Measurements from ENCODE around the gene ZC3H13. TPM values are rescaled to one million over a fixed set of nuclear protein-coding genes. Genes with fewer than 3 reads are reported as not detected.

Gene ZC3H13
- total RNA-seq, 1 experiment from 2014 or later = 9.5 TPM

DNA sequence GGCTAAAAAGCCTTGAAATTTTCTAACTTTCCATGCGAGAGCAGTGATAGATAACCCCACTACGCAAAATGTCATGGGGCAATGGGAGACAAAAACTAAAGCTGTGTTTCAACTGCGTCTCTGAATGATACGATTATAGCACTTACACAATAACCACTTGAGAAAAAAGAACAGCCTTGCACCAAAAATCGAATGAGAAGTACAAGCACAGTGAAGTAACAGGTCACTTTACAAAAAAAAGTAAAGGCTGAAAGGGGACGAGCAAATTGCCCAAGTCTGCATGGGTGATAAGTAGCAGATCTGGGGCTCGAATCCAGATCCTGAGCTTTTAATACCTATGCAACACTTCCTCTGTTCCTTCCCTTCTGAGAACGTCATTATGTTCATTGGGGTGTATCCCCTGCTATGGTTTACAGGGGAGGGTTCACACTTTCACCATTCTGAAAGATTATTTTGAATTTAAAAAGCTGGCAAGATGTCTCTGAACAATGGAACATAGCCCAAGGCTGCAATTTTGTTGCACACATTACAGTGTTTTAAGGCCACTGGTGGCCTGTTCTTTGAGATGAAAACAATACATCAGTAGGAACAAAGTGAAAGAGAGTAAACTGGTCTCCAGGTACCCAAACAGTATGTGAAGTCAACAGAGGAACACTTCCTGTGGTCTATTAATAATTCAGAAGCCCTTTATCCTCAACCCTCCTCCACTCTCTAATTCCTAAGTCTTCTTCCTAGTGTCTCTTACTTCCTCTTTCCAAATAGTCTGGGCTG is 49.1 kb upstream of the ZC3H13 start:
- no peaks in the 10 kb centered on the region for H4K20me1 ChIP-seq (ENCODE audit: low read length)
- H3F3A ChIP-seq (ENCODE audit: low read length, unreplicated experiment) = no peaks in the 10 kb centered on the region
- no peaks in the 10 kb centered on the region for H3K79me2 ChIP-seq (ENCODE audit: low read length)
- H3K9me2 ChIP-seq (replicated peaks; ENCODE audit: low read length) = no peaks in the 10 kb centered on the region
- ATAC-seq (no peak; the same call in 1 of the 2 replicates), DNase-seq (no peak)
- no peak overlapping the region for H3K9ac ChIP-seq (ENCODE audit: low read length)
- H3K4me1 ChIP-seq (ENCODE audit: insufficient read depth, low read length) = no peaks in the 10 kb centered on the region
- peaks cover 4% of the 10 kb centered on the region; the same call in 1 of the 2 replicates for H3K27me3 ChIP-seq (ENCODE audit: low read length)
- CTCF ChIA-PET = no interaction called here
- no peaks in the 10 kb centered on the region for H3K9me3 ChIP-seq (ENCODE audit: low read length)
- POLR2A ChIA-PET (ENCODE audit: unreplicated experiment) = no interaction called here
- no peaks in the 10 kb centered on the region for H3K36me3 ChIP-seq (ENCODE audit: low read depth, low read length)
- H3K4me2 ChIP-seq (ENCODE audit: low read length) = no peak overlapping the region
- BruUV-seq (replicated peaks) = no TSS peak
- intact Hi-C loops (cut with micrococcal nuclease) = no loop called here
- no peak overlapping the region for H2AFZ ChIP-seq (ENCODE audit: low read length)
- H3K27ac ChIP-seq (ENCODE audit: low read length) = no peak overlapping the region
- TF ChIP-seq EZH2 (IDR thresholded peaks at IDR 0.05; ENCODE audit: low read length, unreplicated experiment) = no peak
- TF ChIP-seq, protein P1, sequence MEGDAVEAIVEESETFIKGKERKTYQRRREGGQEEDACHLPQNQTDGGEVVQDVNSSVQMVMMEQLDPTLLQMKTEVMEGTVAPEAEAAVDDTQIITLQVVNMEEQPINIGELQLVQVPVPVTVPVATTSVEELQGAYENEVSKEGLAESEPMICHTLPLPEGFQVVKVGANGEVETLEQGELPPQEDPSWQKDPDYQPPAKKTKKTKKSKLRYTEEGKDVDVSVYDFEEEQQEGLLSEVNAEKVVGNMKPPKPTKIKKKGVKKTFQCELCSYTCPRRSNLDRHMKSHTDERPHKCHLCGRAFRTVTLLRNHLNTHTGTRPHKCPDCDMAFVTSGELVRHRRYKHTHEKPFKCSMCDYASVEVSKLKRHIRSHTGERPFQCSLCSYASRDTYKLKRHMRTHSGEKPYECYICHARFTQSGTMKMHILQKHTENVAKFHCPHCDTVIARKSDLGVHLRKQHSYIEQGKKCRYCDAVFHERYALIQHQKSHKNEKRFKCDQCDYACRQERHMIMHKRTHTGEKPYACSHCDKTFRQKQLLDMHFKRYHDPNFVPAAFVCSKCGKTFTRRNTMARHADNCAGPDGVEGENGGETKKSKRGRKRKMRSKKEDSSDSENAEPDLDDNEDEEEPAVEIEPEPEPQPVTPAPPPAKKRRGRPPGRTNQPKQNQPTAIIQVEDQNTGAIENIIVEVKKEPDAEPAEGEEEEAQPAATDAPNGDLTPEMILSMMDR (conservative IDR thresholded peaks at IDR 0.05; ENCODE audit: low read depth, low read length) = no peak
- TF ChIP-seq EZH2phosphoT487 (IDR thresholded peaks at IDR 0.05; ENCODE audit: borderline replicate concordance, low read length) = no peak
- no peak overlapping the region for H3K4me3 ChIP-seq (ENCODE audit: low read length)

DNA sequence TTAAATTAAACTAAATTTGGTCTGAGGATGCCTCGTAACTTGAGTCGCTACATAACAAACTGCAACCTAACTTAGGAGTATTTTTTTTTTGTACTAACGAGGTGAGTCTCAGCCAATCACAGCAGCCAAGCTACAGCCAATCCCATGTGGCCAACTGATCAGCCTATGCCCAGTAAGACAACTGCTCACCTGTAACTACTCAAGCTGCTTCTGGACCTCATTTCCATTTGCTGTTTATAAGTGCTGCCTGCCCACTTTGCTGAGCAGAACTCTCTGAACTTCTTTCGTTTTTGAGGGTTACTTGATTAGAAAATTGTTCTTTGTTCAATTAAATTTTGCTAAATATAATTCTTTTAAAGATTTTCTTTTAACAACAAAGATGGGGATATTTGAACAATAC is 48.5 kb upstream of the ZC3H13 start:
- no peak overlapping the region for H3K4me3 ChIP-seq (ENCODE audit: low read length)
- H3K9me3 ChIP-seq (ENCODE audit: low read length) = no peaks in the 10 kb centered on the region
- peaks cover under 1% of the 10 kb centered on the region; the same call in 1 of the 2 replicates for H3K27me3 ChIP-seq (ENCODE audit: low read length)
- no peaks in the 10 kb centered on the region for H3F3A ChIP-seq (ENCODE audit: low read length, unreplicated experiment)
- no peaks in the 10 kb centered on the region for H4K20me1 ChIP-seq (ENCODE audit: low read length)
- ATAC-seq (no peak), DNase-seq (no peak)
- no TSS peak for BruUV-seq (replicated peaks)
- TF ChIP-seq, protein P1 (conservative IDR thresholded peaks at IDR 0.05; ENCODE audit: low read depth, low read length) = no peak
- TF ChIP-seq EZH2 (IDR thresholded peaks at IDR 0.05; ENCODE audit: low read length, unreplicated experiment) (no peak), EZH2phosphoT487 (IDR thresholded peaks at IDR 0.05; ENCODE audit: borderline replicate concordance, low read length) (no peak)
- no peaks in the 10 kb centered on the region for H3K4me1 ChIP-seq (ENCODE audit: insufficient read depth, low read length)
- ChIA-PET POLR2A (ENCODE audit: unreplicated experiment) (no interaction called here), CTCF (no interaction called here)
- no peaks in the 10 kb centered on the region for H3K9me2 ChIP-seq (replicated peaks; ENCODE audit: low read length)
- H2AFZ ChIP-seq (ENCODE audit: low read length) = no peak overlapping the region
- intact Hi-C loops (cut with micrococcal nuclease) = no loop called here
- no peak overlapping the region for H3K27ac ChIP-seq (ENCODE audit: low read length)
- no peak overlapping the region for H3K9ac ChIP-seq (ENCODE audit: low read length)
- H3K36me3 ChIP-seq (ENCODE audit: low read depth, low read length) = no peaks in the 10 kb centered on the region
- no peaks in the 10 kb centered on the region for H3K79me2 ChIP-seq (ENCODE audit: low read length)
- no peak overlapping the region for H3K4me2 ChIP-seq (ENCODE audit: low read length)

DNA sequence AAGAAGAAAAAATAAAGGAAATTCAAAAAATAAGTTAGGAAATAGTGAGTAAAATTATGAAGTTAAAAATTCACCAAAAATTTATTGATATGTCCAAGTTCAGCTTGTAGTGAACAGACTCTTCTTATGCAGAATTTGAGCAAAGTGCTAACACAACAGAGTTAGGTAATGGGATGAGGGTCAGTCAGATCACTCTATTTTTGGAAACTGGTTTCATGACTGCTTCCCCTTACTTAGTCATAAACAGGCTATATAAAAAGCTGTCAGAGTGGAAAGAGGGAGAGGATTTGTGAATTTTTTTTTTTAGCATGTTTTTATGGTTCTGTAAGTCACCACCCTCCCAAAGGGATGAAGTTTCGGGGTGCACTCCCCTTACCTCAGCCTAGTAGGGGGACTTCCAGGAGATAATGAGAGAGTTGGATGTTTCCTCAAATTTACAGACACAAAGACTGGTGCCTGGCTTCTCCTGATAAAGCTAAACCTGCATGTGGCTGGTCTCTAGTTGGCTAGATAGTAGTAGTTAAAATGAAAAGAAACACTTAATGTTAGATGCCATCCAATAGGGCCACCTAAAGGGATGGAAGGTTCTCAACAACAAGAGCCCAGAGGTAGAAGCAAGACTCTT is 47.8 kb upstream of the ZC3H13 start:
- H3K4me3 ChIP-seq (ENCODE audit: low read length) = no peak overlapping the region
- H3F3A ChIP-seq (ENCODE audit: low read length, unreplicated experiment) = no peaks in the 10 kb centered on the region
- no peaks in the 10 kb centered on the region for H3K9me2 ChIP-seq (replicated peaks; ENCODE audit: low read length)
- no peak for DNase-seq
- ATAC-seq = no peak
- TF ChIP-seq EZH2phosphoT487 (IDR thresholded peaks at IDR 0.05; ENCODE audit: borderline replicate concordance, low read length) (no peak), EZH2 (IDR thresholded peaks at IDR 0.05; ENCODE audit: low read length, unreplicated experiment) (no peak)
- TF ChIP-seq, protein P1 (conservative IDR thresholded peaks at IDR 0.05; ENCODE audit: low read depth, low read length) = no peak
- no peak overlapping the region for H3K4me2 ChIP-seq (ENCODE audit: low read length)
- H3K27me3 ChIP-seq (ENCODE audit: low read length) = no peaks in the 10 kb centered on the region; the same call in 1 of the 2 replicates
- no peak overlapping the region for H3K9ac ChIP-seq (ENCODE audit: low read length)
- no peaks in the 10 kb centered on the region for H3K9me3 ChIP-seq (ENCODE audit: low read length)
- POLR2A ChIA-PET (ENCODE audit: unreplicated experiment) = no interaction called here
- CTCF ChIA-PET = no interaction called here
- H2AFZ ChIP-seq (ENCODE audit: low read length) = no peak overlapping the region
- H3K36me3 ChIP-seq (ENCODE audit: low read depth, low read length) = no peaks in the 10 kb centered on the region
- no peaks in the 10 kb centered on the region for H4K20me1 ChIP-seq (ENCODE audit: low read length)
- no TSS peak for BruUV-seq (replicated peaks)
- intact Hi-C loops (cut with micrococcal nuclease) = no loop called here
- no peaks in the 10 kb centered on the region for H3K79me2 ChIP-seq (ENCODE audit: low read length)
- no peaks in the 10 kb centered on the region for H3K4me1 ChIP-seq (ENCODE audit: insufficient read depth, low read length)
- H3K27ac ChIP-seq (ENCODE audit: low read length) = no peak overlapping the region
